ENCODE results near the gene POLG. TPM values are rescaled to one million over a fixed set of nuclear protein-coding genes. Genes with fewer than 3 reads are reported as not detected.

POLG gene
- polyA plus RNA-seq, 1 of the 3 experiments (the other 2 are of a cell fraction), result 24.9 TPM

DNA sequence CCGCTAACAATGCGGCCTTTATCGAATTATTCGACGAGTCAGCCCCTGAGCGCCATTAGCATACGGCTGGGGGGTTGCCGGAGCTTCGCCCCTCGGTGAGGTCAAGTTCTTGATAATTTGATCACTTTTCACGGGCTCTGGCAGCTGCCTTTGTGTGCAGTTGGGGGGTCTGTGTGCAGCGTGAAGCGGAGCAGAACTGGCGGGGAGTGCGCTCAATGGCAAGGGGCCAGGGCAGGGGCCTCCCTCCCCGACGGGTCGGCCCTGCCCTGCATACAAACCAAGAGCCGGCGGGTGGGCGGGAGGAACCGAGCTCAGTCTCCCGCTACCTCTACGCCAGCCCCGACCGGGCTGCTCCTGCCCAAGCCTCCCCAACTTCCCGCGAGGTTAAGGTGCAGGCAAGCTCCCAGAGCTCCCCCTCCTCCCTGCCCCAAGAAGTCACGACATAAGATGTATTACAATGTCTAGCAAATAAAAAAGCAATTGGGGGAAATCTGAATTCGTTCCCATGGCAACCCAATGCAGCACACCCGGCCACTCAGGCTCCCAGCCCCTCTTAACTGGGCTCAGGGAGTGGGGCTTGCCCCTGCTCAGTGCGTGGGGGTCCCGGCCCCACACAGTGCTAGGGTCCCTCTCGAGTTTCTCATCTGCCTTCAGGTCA lies 34.1 kb upstream of the POLG start:
- WGBS (ENCODE audit: low lambda C conversion rate), result 36% methylated on average over 31 of the region's 34 CpGs
- no peaks in the 10 kb centered on the region for H3K79me2 ChIP-seq (ENCODE audit: insufficient read depth)
- no peaks in the 10 kb centered on the region for H3K9me2 ChIP-seq
- H2AFZ ChIP-seq (ENCODE audit: low read depth), result no peak overlapping the region
- H4K20me1 ChIP-seq (ENCODE audit: insufficient read depth), result 0 out of 2 replicates have a peak, but pooled peaks cover 1% of the 10 kb centered on the region
- no peak overlapping the region; a peak in 1 of 4 replicates for H3K27ac ChIP-seq (ENCODE audit: low read depth in 2 of 2, low read length in 1 of 2)
- no peaks in the 10 kb centered on the region for H3F3A ChIP-seq (replicated peaks; ENCODE audit: insufficient read depth)
- no peaks in the 10 kb centered on the region for H3K9me3 ChIP-seq
- H3K27me3 ChIP-seq (ENCODE audit: insufficient read depth), result peaks cover 10% of the 10 kb centered on the region
- peak overlapping the region in 1 of 2 experiments; percentile 52; a peak in 3 of 4 replicates for H3K4me3 ChIP-seq (ENCODE audit: low read depth in 2 of 2, low read length in 1 of 2)
- H3K9ac ChIP-seq, result no peak overlapping the region
- H3K4me2 ChIP-seq, result no peak overlapping the region
- TF ChIP-seq USF1 (IDR thresholded peaks at IDR 0.05; ENCODE audit: borderline replicate concordance, low read depth) (no peak), RAD21 (IDR thresholded peaks at IDR 0.05; ENCODE audit: low read length) (no peak), CHD2 (IDR thresholded peaks at IDR 0.05; ENCODE audit: low read length, partially characterized antibody) (no peak), TEAD4 (IDR thresholded peaks at IDR 0.05; ENCODE audit: borderline replicate concordance, insufficient read depth) (no peak), MXI1 (IDR thresholded peaks at IDR 0.05; ENCODE audit: low read depth, low read length) (no peak), FOSL2 (IDR thresholded peaks at IDR 0.05; ENCODE audit: borderline replicate concordance, low read depth) (no peak), JUND (IDR thresholded peaks at IDR 0.05) (no peak), FOXJ3 (CRISPR knock-in tag; IDR thresholded peaks at IDR 0.05) (no peak), GATA2 (CRISPR knock-in tag; IDR thresholded peaks at IDR 0.05) (no peak), RCOR1 (IDR thresholded peaks at IDR 0.05; ENCODE audit: low read length) (no peak), ZBTB33 (IDR thresholded peaks at IDR 0.05; ENCODE audit: borderline replicate concordance, low read depth) (no peak)
- TF ChIP-seq, protein P1, sequence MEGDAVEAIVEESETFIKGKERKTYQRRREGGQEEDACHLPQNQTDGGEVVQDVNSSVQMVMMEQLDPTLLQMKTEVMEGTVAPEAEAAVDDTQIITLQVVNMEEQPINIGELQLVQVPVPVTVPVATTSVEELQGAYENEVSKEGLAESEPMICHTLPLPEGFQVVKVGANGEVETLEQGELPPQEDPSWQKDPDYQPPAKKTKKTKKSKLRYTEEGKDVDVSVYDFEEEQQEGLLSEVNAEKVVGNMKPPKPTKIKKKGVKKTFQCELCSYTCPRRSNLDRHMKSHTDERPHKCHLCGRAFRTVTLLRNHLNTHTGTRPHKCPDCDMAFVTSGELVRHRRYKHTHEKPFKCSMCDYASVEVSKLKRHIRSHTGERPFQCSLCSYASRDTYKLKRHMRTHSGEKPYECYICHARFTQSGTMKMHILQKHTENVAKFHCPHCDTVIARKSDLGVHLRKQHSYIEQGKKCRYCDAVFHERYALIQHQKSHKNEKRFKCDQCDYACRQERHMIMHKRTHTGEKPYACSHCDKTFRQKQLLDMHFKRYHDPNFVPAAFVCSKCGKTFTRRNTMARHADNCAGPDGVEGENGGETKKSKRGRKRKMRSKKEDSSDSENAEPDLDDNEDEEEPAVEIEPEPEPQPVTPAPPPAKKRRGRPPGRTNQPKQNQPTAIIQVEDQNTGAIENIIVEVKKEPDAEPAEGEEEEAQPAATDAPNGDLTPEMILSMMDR (IDR thresholded peaks at IDR 0.05), result no peak
- ChIA-PET POLR2A (interaction anchor here (1.0 to 1.8 kb wide), 4 partner anchors 15 to 33 kb away, joined by 3 to 5 read pairs (median 4); no protein-coding TSS in a partner anchor), CTCF (interaction anchor here (1.0 to 4.2 kb wide), 7 partner anchors 11 to 191 kb away, joined by 3 to 60 read pairs (median 6); no protein-coding TSS in a partner anchor)
- peaks cover 0 to 56% of the 10 kb centered on the region in 2 experiments; a peak in 1 of 4 replicates for H3K4me1 ChIP-seq (ENCODE audit: control insufficient read depth in 1 of 2, insufficient read depth in 2 of 2, low read depth in 1 of 2, low read length in 1 of 2)
- H3K36me3 ChIP-seq (replicated peaks in 1 of 2; ENCODE audit: control insufficient read depth in 1 of 2, insufficient read depth in 2 of 2, low read length in 1 of 2), result peaks cover 0 to 2% of the 10 kb centered on the region in 2 experiments
- DNase-seq, result peak; percentile 75

Measured in SK-N-SH (cell line).